PC-3 (cell line): ENCODE results near the gene RPRM. TPM values are rescaled to one million over a fixed set of nuclear protein-coding genes. Genes with fewer than 3 reads are reported as not detected.

ENCODE experiments used
- ATAC-seq: fragments of 200-7000 bp; cut with Tn5 transposase; 2 replicates; pipeline ENCODE4 v1.9.1; 2020; ENCODE audit warnings: mild to moderate bottlenecking, moderate library complexity
- BruUV-seq: library from RNA; stranded (reverse); fragments of 400-500 nt; replicated peaks from 2 replicates; lab custom pipeline; 2021; lab: Mats Ljungman, UMichigan
- CTCF ChIA-PET: fragments of 300-600 bp; sonication (Branson Sonifier 250); formaldehyde crosslinking; loops from one replicate; lab custom pipeline; 2022; ENCODE audit warnings: antibody characterized with exemption; lab: Charles Lee
- POLR2A ChIA-PET: fragments of 300-600 bp; sonication (Branson Sonifier 250); formaldehyde crosslinking; loops from one replicate; lab custom pipeline; 2022; ENCODE audit warnings: antibody characterized with exemption; ENCODE audit not compliant: unreplicated experiment; lab: Charles Lee
- DNase-seq: peaks from one replicate; pipeline ENCODE4 v3.0.0-alpha.2; 2015
- H2AFZ ChIP-seq: fragments of 300-600 bp; sonication (generic); 2 replicates; pipeline ENCODE4 v1.6.0; 2016; ENCODE audit warnings: antibody characterized with exemption, low read length
- H3F3A ChIP-seq: fragments of 300-600 bp; sonication (generic); one replicate; pipeline ENCODE4 v1.6.0; 2017; ENCODE audit warnings: antibody characterized with exemption, low read length, control low read depth, mild to moderate bottlenecking; ENCODE audit not compliant: unreplicated experiment
- H3K27ac ChIP-seq: fragments of 300-600 bp; sonication (generic); 2 replicates; pipeline ENCODE4 v1.5.1; 2016; ENCODE audit warnings: mild to moderate bottlenecking, low read length
- H3K27me3 ChIP-seq: fragments of 300-600 bp; sonication (generic); 2 replicates; pipeline ENCODE4 v1.6.1; 2016; ENCODE audit warnings: low read length, mixed read lengths
- H3K36me3 ChIP-seq: fragments of 300-600 bp; sonication (generic); 2 replicates; pipeline ENCODE4 v1.6.1; 2016; ENCODE audit warnings: low read depth, mixed run types, low read length, mixed read lengths
- H3K4me1 ChIP-seq: fragments of 300-600 bp; sonication (generic); 2 replicates; pipeline ENCODE4 v1.5.1; 2016; ENCODE audit warnings: low read length; ENCODE audit not compliant: insufficient read depth
- H3K4me2 ChIP-seq: fragments of 300-600 bp; sonication (generic); 2 replicates; pipeline ENCODE4 v1.6.0; 2016; ENCODE audit warnings: low read length
- H3K4me3 ChIP-seq: fragments of 300-600 bp; sonication (generic); 2 replicates; pipeline ENCODE4 v1.5.1; 2016; ENCODE audit warnings: mild to moderate bottlenecking, low read length, mixed read lengths
- H3K79me2 ChIP-seq: fragments of 300-600 bp; sonication (generic); 2 replicates; pipeline ENCODE4 v1.6.1; 2017; ENCODE audit warnings: low read length, mixed read lengths
- H3K9ac ChIP-seq: fragments of 300-600 bp; sonication (generic); 2 replicates; pipeline ENCODE4 v1.6.0; 2016; ENCODE audit warnings: mild to moderate bottlenecking, low read length
- H3K9me2 ChIP-seq: fragments of 300-600 bp; sonication (generic); replicated peaks from 2 replicates; pipeline ENCODE4 v1.6.1; 2016; ENCODE audit warnings: mixed run types, low read length, mixed read lengths
- H3K9me3 ChIP-seq: fragments of 300-600 bp; sonication (generic); 2 replicates; pipeline ENCODE4 v1.6.1; 2016; ENCODE audit warnings: low read length, mixed read lengths
- H4K20me1 ChIP-seq: fragments of 300-600 bp; sonication (generic); 2 replicates; pipeline ENCODE4 v1.6.1; 2016; ENCODE audit warnings: low read length, mixed read lengths
- EZH2 ChIP-seq: fragments of 300-600 bp; sonication (generic); IDR thresholded peaks from one replicate; pipeline ENCODE4 v1.6.1; 2017; ENCODE audit warnings: antibody characterized with exemption, mild to moderate bottlenecking, low read length; ENCODE audit not compliant: unreplicated experiment
- EZH2phosphoT487 ChIP-seq: fragments of 300-600 bp; sonication (generic); IDR thresholded peaks from 2 replicates; pipeline ENCODE4 v1.6.1; 2018; ENCODE audit warnings: mild to moderate bottlenecking, antibody characterized with exemption, low read length, borderline replicate concordance
- intact Hi-C: fragments of 100-400 bp; cut with micrococcal nuclease; formaldehyde crosslinking; loops from 2 replicates; pipeline ENCODE4 v1.9.0; 2023
- total RNA-seq: library from RNA; depleted of rRNA; stranded (reverse); fragments of >200 nt; gene quantifications from 2 replicates; pipeline ENCODE4 v1.2.3, GENCODE V29; 2014
- TF ChIP-seq, protein P1 (sequence below): fragments of 300-600 bp; sonication (generic); conservative IDR thresholded peaks from 2 replicates; pipeline ENCODE4 v1.5.1; 2017; ENCODE audit warnings: antibody characterized with exemption, low read depth, mild to moderate bottlenecking, low read length

RPRM gene
- total RNA-seq, 1 experiment from 2014 or later: 1.4 TPM

GRCh38 chr2:153461453-153461852 lies 17.1 kb downstream of the RPRM start:
- Histone ChIP-seq H3K36me3 (no peaks in the 10 kb centered on the region), H3K9me3 (no peaks in the 10 kb centered on the region), H3K4me3 (no peak overlapping the region), H3K4me1 (no peaks in the 10 kb centered on the region), H3K9me2 (no peaks in the 10 kb centered on the region), H3K27ac (no peak overlapping the region), H3K79me2 (no peaks in the 10 kb centered on the region), H3F3A (no peaks in the 10 kb centered on the region), H3K27me3 (no peaks in the 10 kb centered on the region; the same call in 1 of the 2 replicates), H3K4me2 (no peak overlapping the region), H3K9ac (no peak overlapping the region), H2AFZ (no peak overlapping the region), H4K20me1 (no peaks in the 10 kb centered on the region)
- CTCF ChIA-PET: no interaction called here
- POLR2A ChIA-PET: no interaction called here
- intact Hi-C loops: no loop called here
- BruUV-seq: no TSS peak
- TF ChIP-seq EZH2phosphoT487 (no peak), EZH2 (no peak)
- TF ChIP-seq, protein P1, sequence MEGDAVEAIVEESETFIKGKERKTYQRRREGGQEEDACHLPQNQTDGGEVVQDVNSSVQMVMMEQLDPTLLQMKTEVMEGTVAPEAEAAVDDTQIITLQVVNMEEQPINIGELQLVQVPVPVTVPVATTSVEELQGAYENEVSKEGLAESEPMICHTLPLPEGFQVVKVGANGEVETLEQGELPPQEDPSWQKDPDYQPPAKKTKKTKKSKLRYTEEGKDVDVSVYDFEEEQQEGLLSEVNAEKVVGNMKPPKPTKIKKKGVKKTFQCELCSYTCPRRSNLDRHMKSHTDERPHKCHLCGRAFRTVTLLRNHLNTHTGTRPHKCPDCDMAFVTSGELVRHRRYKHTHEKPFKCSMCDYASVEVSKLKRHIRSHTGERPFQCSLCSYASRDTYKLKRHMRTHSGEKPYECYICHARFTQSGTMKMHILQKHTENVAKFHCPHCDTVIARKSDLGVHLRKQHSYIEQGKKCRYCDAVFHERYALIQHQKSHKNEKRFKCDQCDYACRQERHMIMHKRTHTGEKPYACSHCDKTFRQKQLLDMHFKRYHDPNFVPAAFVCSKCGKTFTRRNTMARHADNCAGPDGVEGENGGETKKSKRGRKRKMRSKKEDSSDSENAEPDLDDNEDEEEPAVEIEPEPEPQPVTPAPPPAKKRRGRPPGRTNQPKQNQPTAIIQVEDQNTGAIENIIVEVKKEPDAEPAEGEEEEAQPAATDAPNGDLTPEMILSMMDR: no peak
- DNase-seq (no peak), ATAC-seq (no peak)

DNA sequence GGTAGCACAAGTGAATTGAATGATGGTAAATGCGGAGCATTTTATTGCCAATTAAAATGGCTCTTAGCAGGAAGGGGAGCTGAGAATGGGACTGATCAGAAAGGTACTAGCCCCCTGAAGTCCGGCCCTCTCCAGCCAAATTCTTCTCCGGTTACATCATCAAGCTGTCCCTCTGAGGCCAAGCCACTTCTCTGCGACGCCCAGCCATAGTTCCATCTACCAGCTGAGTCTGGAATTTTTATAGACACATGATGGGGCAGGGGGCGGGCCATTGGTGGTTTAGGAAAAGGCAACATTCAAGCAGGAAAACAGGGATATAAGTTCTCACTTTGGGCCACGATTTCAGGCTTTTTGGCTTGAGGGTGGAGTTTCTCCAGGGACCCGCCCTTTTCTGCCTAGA lies 22.7 kb downstream of the RPRM start:
- POLR2A ChIA-PET: interaction anchor here (0.6 kb wide), 1 partner anchor 750 kb away, joined by 3 read pairs; no protein-coding TSS in a partner anchor
- H3K27me3 ChIP-seq: no peaks in the 10 kb centered on the region
- H3K36me3 ChIP-seq: no peaks in the 10 kb centered on the region
- H3K79me2 ChIP-seq: no peaks in the 10 kb centered on the region
- no peaks in the 10 kb centered on the region for H3K4me1 ChIP-seq
- H4K20me1 ChIP-seq: no peaks in the 10 kb centered on the region
- H3K27ac ChIP-seq: no peak overlapping the region
- H3K4me2 ChIP-seq: no peak overlapping the region
- no peak for TF ChIP-seq EZH2
- TF ChIP-seq EZH2phosphoT487: no peak
- TF ChIP-seq, protein P1: no peak
- no peak for ATAC-seq
- H3K9ac ChIP-seq: no peak overlapping the region
- no TSS peak for BruUV-seq
- H3K9me2 ChIP-seq: no peaks in the 10 kb centered on the region
- no peaks in the 10 kb centered on the region for H3K9me3 ChIP-seq
- CTCF ChIA-PET: no interaction called here
- H3F3A ChIP-seq: no peaks in the 10 kb centered on the region
- intact Hi-C loops: no loop called here
- no peak for DNase-seq
- no peak overlapping the region for H2AFZ ChIP-seq
- no peak overlapping the region for H3K4me3 ChIP-seq

GRCh38 chr2:153455403-153455802 lies 23.2 kb downstream of the RPRM start:
- no peaks in the 10 kb centered on the region for H3K79me2 ChIP-seq
- no peaks in the 10 kb centered on the region for H3K36me3 ChIP-seq
- H4K20me1 ChIP-seq: no peaks in the 10 kb centered on the region
- no peaks in the 10 kb centered on the region for H3F3A ChIP-seq
- no peak overlapping the region for H3K4me2 ChIP-seq
- H3K9me2 ChIP-seq: no peaks in the 10 kb centered on the region
- CTCF ChIA-PET: no interaction called here
- TF ChIP-seq EZH2 (no peak), EZH2phosphoT487 (no peak)
- TF ChIP-seq, protein P1: no peak
- no peak overlapping the region for H3K4me3 ChIP-seq
- H2AFZ ChIP-seq: no peak overlapping the region
- no peaks in the 10 kb centered on the region for H3K9me3 ChIP-seq
- no peak for DNase-seq
- no peak overlapping the region for H3K9ac ChIP-seq
- H3K27ac ChIP-seq: no peak overlapping the region
- intact Hi-C loops: no loop called here
- H3K27me3 ChIP-seq: no peaks in the 10 kb centered on the region
- POLR2A ChIA-PET: no interaction called here
- no peak for ATAC-seq
- BruUV-seq: no TSS peak
- H3K4me1 ChIP-seq: no peaks in the 10 kb centered on the region
